ENCODE results near the gene CRTC1.

DNA sequence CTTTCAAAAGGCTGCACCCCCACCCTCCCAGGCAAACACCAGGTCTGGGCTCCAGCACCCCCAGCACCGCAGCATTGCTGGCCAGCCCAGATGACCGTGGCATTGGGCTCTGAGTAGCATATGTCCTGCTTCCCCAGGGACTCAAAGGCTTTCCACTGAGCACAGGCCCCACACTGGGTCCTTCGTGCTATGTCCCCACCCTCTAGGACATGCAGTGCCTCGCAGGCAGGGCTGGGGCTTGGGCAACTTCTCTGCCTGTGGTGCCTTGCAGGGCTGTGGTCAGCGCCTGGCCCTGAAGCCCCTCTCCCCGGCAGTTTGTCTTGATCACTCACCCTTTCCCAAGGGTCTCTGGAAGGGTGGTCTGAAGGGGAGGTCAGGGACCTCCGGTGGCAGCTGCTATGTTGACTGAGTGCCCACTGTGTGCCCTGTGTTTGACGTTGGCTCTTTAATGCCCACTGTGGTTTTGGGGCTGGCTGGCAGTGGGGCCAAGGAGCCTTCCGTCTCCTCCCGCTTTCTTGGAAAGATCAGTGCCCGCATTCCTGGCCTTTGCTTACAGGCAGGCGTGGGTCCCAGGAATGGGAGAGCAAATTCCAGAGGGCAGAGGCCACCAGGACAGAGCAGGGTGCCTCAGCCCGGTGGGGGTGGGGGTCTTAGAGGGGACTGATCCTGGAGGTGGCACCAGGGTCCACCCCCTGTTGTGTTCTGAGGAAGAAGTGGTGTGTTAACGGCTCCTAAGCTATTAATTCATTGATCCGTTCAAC lies 20.3 kb upstream of the CRTC1 start:
- TF ChIP-seq, protein P1, sequence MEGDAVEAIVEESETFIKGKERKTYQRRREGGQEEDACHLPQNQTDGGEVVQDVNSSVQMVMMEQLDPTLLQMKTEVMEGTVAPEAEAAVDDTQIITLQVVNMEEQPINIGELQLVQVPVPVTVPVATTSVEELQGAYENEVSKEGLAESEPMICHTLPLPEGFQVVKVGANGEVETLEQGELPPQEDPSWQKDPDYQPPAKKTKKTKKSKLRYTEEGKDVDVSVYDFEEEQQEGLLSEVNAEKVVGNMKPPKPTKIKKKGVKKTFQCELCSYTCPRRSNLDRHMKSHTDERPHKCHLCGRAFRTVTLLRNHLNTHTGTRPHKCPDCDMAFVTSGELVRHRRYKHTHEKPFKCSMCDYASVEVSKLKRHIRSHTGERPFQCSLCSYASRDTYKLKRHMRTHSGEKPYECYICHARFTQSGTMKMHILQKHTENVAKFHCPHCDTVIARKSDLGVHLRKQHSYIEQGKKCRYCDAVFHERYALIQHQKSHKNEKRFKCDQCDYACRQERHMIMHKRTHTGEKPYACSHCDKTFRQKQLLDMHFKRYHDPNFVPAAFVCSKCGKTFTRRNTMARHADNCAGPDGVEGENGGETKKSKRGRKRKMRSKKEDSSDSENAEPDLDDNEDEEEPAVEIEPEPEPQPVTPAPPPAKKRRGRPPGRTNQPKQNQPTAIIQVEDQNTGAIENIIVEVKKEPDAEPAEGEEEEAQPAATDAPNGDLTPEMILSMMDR (IDR thresholded peaks at IDR 0.05; ENCODE audit: insufficient read depth, low read length, poor library complexity, severe bottlenecking): no peak
- no peak for TF ChIP-seq EZH2phosphoT487 (conservative IDR thresholded peaks at IDR 0.05; ENCODE audit: low read length)

All from SU-DHL-6 (cell line).